HEK293T (cell line): ENCODE measurements around the gene ACVR2B.

Experiments
- FOXM1 ChIP-seq: fragments of 450-650 bp; IDR thresholded peaks from 2 replicates; pipeline ENCODE4 v1.6.1; 2017; ENCODE audit warnings: mild to moderate bottlenecking, borderline replicate concordance
- SP1 ChIP-seq: fragments of 450-650 bp; IDR thresholded peaks from 2 replicates; pipeline ENCODE4 v1.6.1; 2017

GRCh38 chr3:38510631-38511030 lies 56.9 kb downstream of the ACVR2B start:
- TF ChIP-seq SP1: no peak
- TF ChIP-seq FOXM1: no peak
